Activated CD4-positive, alpha-beta T cell treated with anti-CD3 and anti-CD28 coated beads, Interleukin-2, Interleukin-4, amounts not matched to agents 100 ng/mL and 50 ng/mL, durations not matched to agents 16 hours and 8 hours (primary cell): ENCODE data around the gene TNIP1.
A peak's percentile ranks its signal among the peaks of the same experiment; 100 is the strongest.

ENCODE experiments used
- DNase-seq: peaks from one replicate; pipeline ENCODE4 v3.0.0-alpha.2; 2020; ENCODE audit warnings: low spot score

TNIP1 gene, protein sequence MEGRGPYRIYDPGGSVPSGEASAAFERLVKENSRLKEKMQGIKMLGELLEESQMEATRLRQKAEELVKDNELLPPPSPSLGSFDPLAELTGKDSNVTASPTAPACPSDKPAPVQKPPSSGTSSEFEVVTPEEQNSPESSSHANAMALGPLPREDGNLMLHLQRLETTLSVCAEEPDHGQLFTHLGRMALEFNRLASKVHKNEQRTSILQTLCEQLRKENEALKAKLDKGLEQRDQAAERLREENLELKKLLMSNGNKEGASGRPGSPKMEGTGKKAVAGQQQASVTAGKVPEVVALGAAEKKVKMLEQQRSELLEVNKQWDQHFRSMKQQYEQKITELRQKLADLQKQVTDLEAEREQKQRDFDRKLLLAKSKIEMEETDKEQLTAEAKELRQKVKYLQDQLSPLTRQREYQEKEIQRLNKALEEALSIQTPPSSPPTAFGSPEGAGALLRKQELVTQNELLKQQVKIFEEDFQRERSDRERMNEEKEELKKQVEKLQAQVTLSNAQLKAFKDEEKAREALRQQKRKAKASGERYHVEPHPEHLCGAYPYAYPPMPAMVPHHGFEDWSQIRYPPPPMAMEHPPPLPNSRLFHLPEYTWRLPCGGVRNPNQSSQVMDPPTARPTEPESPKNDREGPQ

DNA sequence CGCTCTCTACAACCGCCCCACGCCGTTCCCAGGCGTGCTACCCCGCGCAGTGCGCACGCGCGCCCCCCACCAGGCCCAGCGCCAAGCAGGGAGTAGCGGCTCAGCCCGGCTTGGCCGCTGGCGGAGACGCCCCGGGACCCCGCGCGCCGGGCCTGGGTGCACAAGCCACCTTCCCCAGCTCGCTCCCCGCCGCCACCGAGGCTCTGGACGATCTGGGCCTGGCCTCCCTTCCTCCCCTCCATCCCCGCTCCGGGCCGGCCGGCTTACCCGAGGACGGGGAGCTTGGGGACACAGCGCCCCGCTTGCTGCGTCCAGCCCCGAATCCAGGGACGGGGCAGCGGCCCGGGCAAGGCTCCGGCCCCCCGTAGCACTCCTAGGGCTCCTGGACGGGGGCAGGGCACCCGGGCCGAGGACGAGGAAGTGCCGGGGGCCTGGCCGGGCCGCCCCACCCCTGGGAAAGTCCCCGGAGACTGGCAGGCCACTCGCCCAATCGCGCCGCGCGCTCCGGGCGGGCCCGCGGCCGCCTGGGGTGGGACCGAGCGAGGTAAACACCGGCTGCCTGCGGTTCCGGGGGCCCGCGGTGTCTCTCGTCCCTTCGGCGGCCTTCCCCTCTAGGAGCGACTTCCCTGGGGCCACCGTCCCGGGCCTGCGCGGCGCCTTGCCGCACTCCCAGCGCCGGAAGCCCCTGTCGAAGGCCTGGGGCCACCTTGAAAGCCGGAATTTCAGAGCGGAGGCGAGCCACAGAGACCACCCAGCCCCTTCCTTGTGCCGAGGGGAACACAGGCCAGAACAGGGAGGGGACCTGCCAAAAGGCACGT lies at the start of gene TNIP1:
Gene TNIP1 (minus strand): TSS at position 422 of the 818 bp plus-strand sequence. CDS start 15,939 bp downstream, outside the sequence.
- peak; percentile 96 for DNase-seq

DNA sequence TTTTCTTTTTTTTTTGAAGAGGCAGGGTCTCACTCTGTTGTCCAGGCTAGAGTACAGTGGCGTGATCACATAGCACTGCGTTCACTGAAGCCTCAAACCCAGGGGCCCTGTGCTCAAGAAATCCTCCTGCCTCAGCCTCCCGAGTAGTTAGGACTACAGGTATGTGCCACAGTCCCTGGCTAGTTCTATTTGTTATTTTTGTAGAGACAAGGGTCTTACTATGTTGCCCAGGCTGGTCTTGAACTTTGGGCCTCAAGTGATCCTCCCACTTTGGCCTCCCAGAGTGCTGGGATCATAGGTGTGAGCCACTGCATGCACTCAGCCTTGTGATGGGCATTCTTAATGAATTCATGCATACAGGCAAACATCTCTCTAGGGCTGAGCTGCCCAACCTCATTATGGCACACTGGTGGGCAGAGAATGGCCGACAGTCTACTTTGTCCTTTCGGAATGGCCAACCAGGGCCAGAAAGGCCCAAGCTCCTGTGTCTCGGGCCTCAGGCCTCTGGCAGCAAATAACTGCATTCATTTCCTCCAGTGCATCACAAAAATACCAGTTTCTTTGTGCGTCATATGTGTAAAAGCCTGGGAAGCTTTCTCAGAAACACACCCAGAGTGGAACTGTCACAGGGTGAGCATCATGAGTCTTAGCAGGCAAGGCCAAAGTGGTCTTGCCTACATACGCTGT lies 49.5 kb upstream of the TNIP1 start:
- no peak for DNase-seq

DNA sequence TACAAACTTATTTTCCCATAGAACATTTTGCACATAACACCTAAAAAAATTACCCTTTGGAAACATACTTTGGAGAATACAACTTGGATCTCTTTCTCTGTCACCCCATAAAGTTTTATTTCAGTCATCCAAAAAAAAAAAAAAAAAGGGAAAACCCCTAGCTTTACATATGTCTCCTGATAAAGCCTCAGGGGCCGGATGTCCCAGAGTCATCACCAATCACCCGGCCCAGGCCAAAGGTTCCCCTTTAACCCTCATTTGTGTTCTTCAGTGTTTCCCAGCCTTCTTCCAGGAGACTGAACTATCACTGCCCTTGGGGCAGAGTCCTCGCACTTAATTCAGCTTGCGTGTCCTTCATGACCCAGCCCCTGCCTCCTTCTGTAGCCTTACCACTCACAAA lies 48.0 kb upstream of the TNIP1 start:
- DNase-seq = no peak

DNA sequence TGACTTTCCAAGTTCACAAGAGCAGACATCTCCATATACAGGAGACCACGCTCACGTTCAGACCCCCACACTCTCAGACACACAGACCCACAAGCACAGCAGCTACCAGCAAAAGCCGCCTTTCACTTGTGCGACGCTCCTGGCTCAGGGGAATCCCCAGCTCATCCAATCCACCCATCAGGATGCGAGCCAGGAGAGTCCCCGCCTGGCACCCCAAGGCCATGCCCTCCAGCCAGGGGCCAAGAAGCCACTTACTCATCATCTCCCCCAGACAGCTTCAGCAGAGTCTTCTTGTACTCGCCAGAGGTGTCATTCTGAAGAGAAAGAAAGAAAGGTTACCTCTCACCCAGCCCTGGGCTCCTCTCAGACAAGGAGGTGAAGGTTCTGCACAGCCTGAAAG lies 47.1 kb upstream of the TNIP1 start:
- DNase-seq = no peak

DNA sequence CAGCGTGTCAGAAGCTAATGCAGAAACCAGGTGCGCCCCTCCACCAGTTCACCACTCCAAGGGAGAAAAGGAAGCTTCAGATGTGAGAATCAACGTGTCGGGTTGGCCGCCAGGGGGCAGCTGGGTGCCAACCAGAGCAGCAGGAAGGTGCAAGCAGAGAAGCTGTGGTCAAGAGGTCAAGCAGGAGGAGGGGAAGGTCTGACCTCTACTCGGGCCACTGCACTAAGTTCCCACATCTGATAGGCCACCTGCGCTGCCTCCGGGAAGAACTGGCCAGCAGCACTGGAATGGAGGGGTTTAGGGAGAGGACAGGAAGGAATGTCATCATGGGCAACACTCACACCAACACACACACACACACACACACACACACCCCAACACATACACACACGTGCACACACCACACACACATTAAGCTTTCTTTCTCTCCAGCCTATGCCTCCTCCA lies 45.4 kb upstream of the TNIP1 start:
- peak; percentile 68 for DNase-seq

DNA sequence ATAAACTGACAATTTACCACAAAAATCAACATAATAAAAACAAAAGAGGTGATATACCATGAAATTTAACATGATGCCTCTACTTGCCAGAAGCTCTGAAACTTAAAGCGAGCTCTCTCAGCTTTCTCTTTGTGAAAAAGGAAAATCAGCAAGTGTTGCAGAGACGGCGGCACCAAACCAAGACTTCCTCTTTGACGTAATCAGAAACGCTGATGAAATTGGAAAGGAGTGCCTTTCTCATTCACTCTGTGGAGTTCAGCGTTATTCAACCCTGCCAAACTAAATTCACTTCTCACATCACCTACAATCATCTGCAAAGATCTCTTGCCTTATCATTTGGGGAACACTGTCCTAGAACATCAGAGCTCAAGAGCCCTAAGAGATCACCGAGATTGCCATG lies 44.6 kb upstream of the TNIP1 start:
- DNase-seq = peak; percentile 28

DNA sequence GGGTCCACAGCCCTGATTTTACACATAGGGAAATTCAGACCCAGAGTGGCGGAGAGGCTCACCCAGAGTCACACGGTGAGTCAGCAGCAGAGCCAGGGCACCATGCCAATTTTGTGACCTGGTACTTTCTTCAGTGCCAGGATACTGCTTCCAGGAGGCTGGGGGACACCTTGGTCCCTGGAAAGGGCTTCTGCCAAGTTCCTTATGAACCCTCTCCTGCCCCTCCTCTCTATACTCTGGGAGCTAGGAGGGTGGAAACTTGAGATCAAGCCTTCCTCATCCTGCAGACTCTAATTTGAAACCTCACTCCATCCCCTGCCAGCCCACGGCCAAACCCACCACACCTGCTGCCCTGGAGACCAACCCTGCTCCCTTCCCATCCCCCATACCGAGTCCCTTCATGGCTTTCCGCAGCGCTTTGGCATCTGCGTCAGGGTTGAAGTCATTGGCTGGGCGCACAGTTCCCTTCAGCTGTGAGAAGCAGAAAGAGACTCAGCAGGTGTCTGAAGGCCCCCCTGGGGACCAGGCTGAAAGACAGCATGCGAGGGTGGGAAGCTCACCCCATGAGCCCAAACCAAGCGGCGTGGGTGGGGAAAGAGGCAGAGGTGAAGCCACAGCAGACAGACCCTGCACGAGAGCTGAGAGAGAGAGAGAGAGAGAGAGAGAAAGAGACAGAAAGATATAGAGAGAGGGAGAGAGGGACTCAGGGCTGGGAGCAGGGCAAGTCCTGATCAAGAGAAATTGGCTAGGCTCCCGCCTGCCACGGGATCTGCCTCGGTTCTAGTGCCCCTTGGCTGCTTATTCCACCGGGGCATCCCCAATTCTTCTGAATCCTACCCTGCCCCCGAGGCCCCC lies 43.3 kb upstream of the TNIP1 start:
- no peak for DNase-seq

DNA sequence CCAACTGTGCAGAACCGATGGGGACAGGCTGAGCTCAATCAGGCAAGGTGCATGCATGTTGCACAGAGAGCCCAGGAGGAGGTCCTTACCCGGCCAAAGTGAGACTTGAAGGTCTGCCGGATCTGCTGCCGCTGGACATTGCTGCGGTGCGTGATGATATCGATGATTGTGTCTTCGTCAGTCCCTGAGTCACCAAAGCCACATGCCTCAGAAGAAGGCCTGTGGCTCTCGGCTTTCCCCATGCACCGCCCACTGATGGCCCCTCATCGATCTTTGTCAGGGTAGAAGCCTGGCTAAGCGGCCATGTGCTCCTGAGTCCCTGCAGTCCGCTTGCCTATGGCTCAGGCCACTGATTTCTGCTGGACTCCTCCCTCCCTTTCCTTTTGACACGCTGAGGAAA lies 42.0 kb upstream of the TNIP1 start:
- no peak for DNase-seq

DNA sequence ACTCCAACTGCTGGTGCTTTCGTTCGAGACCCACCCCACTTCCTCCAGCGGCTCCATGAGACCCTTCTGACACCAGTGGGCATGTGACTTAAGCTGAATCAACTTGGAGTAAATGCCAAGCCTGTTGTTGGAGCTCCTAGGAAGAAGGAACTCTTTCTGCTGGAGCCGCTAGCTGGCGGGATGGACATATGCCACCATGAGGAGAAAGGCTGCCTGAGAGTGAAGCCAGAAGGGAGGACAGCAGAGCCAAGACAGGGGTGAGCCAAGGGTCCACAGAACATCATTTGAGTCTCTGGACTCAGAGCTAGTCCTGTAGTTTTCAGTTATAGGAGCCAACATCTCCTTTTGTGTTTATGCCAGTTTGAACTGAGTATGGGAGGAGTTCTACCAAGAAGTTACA lies 40.8 kb upstream of the TNIP1 start:
- DNase-seq = no peak

DNA sequence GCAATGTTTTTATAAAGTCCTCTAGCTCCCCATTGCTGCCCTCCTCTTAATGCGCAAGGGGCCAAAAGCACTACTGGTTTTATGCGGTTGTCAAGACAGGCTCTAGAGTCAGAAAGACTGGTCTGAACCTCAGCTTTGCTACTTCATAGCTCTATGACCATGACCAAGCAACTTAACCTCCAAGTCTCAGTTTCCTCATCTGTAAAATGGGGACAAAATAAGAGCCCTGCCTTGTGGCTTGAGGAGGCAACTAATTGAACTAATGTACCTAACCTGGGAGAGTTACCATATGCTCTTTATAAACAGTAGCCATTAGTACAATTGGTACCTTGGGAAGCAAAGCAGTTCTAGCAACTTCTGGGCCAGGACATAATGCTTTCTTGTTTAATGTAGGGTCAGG lies 40.3 kb upstream of the TNIP1 start:
- DNase-seq = no peak

DNA sequence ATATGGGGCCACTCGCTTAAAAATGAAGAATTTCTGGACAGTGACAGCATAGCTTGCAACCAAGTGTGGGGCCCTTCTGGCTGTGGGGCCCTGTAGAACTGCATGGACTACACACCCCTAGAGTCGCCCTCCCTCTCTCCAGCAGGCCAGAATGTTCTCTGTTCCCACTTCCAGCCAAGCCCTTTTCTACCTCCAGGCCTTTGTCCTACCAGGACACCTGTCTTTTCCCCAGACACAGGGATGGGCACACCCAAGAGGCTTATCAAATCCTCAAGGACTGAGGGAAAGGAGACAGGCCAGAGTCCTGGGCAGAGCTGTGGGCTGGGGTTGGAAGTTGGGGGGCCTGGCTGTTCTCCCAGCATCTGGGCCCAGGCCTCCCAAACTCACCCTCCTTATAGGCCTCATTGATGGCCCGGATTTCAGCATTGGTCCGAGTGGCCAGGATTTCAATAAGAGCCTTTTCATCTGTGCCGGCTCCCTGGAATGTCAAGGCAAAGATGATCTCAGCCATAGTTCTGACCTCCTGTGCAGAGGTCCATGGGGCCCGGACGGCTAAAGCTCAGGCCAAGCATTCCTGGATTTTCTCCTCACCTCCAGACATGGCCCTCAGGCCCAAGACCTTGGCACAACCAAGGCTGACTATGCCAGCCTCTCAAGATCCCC lies 38.2 kb upstream of the TNIP1 start:
- no peak for DNase-seq

DNA sequence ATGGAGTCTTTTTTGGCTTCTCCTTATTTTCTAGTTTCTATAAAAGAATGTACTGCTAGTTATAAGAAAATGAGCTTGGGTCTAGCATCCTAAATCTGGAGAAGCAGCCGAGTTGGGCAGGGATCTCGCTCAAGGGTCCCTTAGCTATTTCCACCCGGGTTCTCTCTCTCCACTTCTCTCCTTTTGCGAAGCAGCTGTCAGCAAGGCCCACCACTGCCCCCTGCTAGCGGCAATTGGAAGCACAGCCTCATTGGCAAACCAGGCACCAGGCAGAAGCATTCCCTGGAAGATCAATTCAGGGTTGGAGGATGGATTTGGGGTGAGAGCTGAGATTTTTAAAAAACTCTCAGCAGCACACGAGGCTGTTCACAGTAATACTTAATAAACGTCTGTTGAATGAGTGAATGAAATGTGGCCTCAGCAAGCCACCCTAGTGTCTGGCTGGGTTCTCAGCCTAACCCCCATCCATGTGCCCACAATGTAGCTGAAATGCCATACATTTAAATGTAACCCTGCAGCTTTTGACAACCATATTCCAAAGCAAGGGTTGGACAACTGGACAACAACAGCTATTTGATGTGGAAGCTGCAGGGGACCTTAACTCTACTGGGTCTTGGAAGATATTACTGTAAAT lies 34.6 kb upstream of the TNIP1 start:
- DNase-seq = peak; percentile 64

DNA sequence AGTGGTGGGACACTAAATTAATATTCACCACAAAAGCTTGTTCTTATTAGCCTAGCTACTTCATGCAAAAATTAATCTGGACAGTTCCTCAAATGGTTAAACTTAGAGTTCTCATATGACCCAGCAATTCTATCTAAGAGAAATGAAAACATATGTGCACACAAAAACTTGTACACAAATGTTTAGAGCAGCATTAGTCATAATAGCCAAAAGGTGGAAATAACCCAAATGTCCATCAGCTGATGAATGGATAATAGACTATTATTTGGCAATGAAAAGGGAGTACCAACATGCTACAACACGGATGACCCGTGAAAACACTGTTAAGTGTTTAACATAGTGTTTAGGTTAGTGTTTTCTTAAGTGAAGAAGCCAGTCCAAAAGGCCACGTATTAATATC lies 32.8 kb upstream of the TNIP1 start:
- no peak for DNase-seq

DNA sequence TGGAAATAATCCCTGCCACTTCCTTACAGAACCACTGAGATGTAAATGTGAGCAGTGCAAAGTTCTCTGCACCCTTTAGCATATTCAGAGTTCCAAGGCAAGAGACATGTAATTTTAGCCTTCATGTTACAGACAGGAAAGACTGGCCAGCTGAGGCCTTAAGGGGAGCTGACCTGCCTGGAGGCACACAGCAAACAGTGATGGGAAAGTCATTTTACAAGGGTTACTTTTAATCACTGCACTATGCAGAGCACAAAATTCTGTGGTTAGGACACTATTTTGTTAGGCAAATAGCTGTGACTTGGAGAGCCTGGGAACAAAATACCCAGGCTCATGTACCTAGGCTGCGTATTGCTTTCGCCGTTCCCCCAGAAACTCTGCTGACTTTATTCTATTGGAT lies 30.2 kb upstream of the TNIP1 start:
- DNase-seq = no peak

DNA sequence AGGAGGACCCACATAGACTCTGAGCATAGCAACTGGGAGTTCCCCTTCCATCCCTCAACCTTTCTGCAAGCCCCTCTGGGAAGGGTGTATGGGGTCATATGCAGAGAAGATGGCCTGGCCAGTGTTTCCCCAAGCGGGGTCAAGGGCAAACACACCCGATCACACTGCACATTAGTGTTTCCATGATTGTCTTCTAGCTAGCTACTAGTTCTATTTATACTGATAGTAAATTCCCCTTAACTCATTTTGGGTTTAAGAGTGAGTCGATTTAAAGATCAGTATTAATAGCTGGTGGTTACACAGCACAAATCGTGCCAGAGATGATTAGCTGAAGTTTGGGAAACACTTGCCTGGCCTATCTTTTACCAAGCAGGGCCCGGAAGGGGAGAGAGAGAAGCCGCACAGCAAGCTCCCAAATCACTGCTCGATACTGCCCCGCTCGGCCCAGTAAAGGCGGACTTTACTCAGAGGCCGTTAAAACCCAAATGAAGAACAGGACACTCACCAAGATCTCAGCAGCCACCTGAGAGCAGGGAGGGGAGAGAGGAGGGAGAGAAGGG lies 29.4 kb upstream of the TNIP1 start:
- DNase-seq = no peak

DNA sequence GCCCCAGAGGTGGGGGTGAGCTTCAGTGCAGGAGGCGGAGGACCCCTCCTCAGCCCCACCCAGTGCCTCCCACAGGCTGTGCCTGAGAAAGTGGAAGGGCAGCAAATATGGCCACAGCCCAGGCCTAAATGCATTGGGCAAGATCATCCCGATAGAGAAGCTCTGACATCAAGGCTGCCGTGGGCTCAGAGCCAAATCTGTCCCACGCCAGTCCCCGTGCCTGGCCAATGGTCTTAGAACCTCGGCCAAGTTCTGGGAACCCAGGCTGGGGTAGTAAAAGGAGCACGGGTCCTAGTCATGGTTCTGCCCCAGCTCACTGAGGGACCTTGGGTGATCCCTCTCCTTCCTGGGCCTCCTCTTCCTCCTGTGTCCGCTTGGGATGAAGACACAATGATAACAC lies 27.7 kb upstream of the TNIP1 start:
- no peak for DNase-seq

DNA sequence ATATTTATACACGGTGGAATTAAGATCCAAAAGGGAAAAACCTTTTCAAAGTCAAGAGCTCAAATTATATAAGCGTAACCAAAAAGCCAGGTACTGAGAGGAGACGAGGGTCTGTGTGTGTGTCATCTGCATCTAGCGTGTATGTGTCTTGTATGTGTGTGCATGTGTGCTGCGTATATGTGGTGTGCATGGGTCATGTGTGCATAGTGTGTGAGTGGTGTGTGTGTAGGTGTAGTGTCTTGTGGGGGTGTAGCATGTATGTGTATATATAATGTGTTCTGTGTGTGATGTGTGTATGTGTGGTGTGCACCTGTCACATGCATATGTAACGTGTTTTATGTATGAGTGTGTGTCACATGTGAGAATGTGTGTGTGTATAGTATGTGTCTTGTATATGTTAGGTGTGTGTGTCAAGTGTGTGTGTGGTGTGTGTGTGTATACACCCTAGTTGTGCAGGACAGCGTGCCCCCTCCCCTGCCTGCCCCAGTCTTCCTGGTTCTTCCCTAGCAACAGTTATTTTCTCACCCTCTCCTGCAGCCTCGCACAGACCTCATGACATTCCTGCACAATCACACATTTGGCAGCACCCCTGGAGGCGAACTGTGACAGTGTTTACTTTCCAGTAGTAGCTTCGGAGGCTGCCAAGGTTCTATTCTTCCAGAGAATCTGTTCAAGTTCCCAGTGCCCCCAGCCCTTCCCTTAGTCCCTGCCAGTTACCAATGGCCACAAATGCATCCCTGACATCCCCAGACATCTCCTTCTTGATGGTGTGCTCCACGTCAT lies 27.1 kb upstream of the TNIP1 start:
- DNase-seq = no peak

DNA sequence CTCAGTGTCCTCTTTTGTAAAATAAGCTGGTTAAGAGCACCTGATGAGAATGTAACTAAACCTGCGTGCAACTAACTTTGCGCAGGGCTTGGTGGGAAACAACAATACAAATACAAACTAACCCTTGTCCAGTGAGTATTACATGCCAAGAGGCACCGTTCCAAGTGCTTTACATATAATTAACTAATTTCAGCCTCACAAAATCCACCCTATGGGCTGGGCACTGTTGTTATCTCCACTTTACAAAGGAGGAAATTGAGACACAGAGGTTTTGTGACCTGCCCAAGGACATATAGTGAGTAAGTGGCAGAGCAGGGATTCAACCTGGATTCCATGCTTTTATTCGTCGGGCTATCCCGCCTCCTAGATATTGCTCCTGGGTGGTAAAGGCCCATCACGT lies 26.2 kb upstream of the TNIP1 start:
- DNase-seq = no peak

DNA sequence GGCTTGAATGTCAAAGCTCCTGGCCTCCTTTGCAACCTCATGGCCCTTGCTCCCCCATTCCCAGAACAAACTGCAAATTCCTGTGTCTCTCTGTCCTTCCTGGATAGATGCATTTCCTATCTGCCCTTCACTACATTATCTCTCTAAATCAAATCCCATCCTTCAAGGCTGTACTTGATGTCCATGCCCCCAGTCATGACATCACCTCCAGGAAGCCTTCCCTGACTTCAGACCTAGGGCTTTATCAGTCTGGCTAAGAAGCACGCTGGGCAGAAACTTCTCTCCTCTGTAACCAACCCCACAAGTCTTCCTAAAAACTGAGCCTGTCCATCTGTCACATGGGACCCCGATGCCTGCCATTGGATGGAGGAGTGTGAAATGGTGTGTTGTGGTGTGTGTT lies 25.7 kb upstream of the TNIP1 start:
- DNase-seq = no peak
